Measurements from ENCODE around the gene ZBTB9.

ZBTB9 gene

GRCh38 chr6:33433001-33433543 is 21.3 kb upstream of the ZBTB9 start:
- Histone ChIP-seq H3K4me3 (replicated peaks; ENCODE audit: insufficient read depth, low read length) (no peak overlapping the region), H3K27ac (replicated peaks) (no peak overlapping the region), H3K27me3 (ENCODE audit: insufficient read depth, poor library complexity, severe bottlenecking) (no peaks in the 10 kb centered on the region)
- no peak for TF ChIP-seq REST (IDR thresholded peaks at IDR 0.05; ENCODE audit: insufficient replicate concordance, low read depth)
- no peak for TF ChIP-seq CTCF (IDR thresholded peaks at IDR 0.05; ENCODE audit: insufficient read depth, low read length)
- no peak for TF ChIP-seq SPI1 (IDR thresholded peaks at IDR 0.05; ENCODE audit: borderline replicate concordance, low read depth)
- no peak for TF ChIP-seq POLR2AphosphoS5 (IDR thresholded peaks at IDR 0.05; ENCODE audit: low read depth)
- TF ChIP-seq GABPA (IDR thresholded peaks at IDR 0.05; ENCODE audit: low read depth): no peak
- DNase-seq (ENCODE audit: low read depth in 1 of 2, low spot score in 1 of 2): no peak

- no peak overlapping the region for H3K27ac ChIP-seq (replicated peaks)
- no peak overlapping the region for H3K4me3 ChIP-seq (replicated peaks; ENCODE audit: insufficient read depth, low read length)
- H3K27me3 ChIP-seq (ENCODE audit: insufficient read depth, poor library complexity, severe bottlenecking): no peaks in the 10 kb centered on the region
- DNase-seq (ENCODE audit: low read depth in 1 of 2, low spot score in 1 of 2): no peak
- no peak for TF ChIP-seq SPI1 (IDR thresholded peaks at IDR 0.05; ENCODE audit: borderline replicate concordance, low read depth)
- no peak for TF ChIP-seq CTCF (IDR thresholded peaks at IDR 0.05; ENCODE audit: insufficient read depth, low read length)
- no peak for TF ChIP-seq POLR2AphosphoS5 (IDR thresholded peaks at IDR 0.05; ENCODE audit: low read depth)
- TF ChIP-seq GABPA (IDR thresholded peaks at IDR 0.05; ENCODE audit: low read depth): no peak
- no peak for TF ChIP-seq REST (IDR thresholded peaks at IDR 0.05; ENCODE audit: insufficient replicate concordance, low read depth)
These were observed 20.7 kb upstream of the ZBTB9 start for GRCh38 chr6:33433544-33434191.

- TF ChIP-seq REST (IDR thresholded peaks at IDR 0.05; ENCODE audit: insufficient replicate concordance, low read depth) (no peak), CTCF (IDR thresholded peaks at IDR 0.05; ENCODE audit: insufficient read depth, low read length) (no peak), GABPA (IDR thresholded peaks at IDR 0.05; ENCODE audit: low read depth) (no peak), POLR2AphosphoS5 (IDR thresholded peaks at IDR 0.05; ENCODE audit: low read depth) (no peak), SPI1 (IDR thresholded peaks at IDR 0.05; ENCODE audit: borderline replicate concordance, low read depth) (no peak)
- no peak for DNase-seq (ENCODE audit: low read depth in 1 of 2, low spot score in 1 of 2)
- Histone ChIP-seq H3K4me3 (replicated peaks; ENCODE audit: insufficient read depth, low read length) (no peak overlapping the region), H3K27ac (replicated peaks) (no peak overlapping the region), H3K27me3 (ENCODE audit: insufficient read depth, poor library complexity, severe bottlenecking) (no peaks in the 10 kb centered on the region)
These were observed 19.4 kb upstream of the ZBTB9 start for GRCh38 chr6:33434961-33435360.
